ENCODE data around the gene ZFHX3. TPM values are rescaled to one million over a fixed set of nuclear protein-coding genes. Genes with fewer than 3 reads are reported as not detected.

ZFHX3 gene
- total and polyA plus RNA-seq, 9 of the 15 experiments (the other 6 are each of a cell fraction or from before 2014, with no cell fraction given) = 0.01 to 0.23 (median 0.06) TPM; not detected in 4

- H2AFZ ChIP-seq (ENCODE audit: low read depth, low read length) = no peak overlapping the region
- H3K79me2 ChIP-seq (ENCODE audit: control insufficient read depth, insufficient read depth, low read length) = no peaks in the 10 kb centered on the region
- FAIRE-seq (no peak), ATAC-seq (no peak), DNase-seq (ENCODE audit: extremely low read depth in 1 of 4, low spot score in 3 of 4) (no peak)
- 2% methylated on average over 9 of the region's 9 CpGs for WGBS (ENCODE audit: insufficient coverage, low coverage, missing lambda C conversion rate)
- no peaks in the 10 kb centered on the region for H3K9me3 ChIP-seq (replicated peaks; ENCODE audit: control insufficient read depth, insufficient read depth, low read depth, low read length)
- H3K9ac ChIP-seq (ENCODE audit: insufficient read depth in 1 of 2, low read depth in 2 of 2, low read length in 2 of 2) = no peak overlapping the region
- H3K9me1 ChIP-seq (ENCODE audit: control insufficient read depth, insufficient read depth, low read length) = no peaks in the 10 kb centered on the region
- no peaks in the 10 kb centered on the region for H3K36me3 ChIP-seq (ENCODE audit: control insufficient read depth, insufficient read depth, low read length)
- H3K4me3 ChIP-seq = no peak overlapping the region
- peaks cover 0 to 40% of the 10 kb centered on the region in 2 experiments; a peak in 3 of 5 replicates for H3K27me3 ChIP-seq (ENCODE audit: control insufficient read depth in 2 of 2, insufficient read depth in 2 of 2, low read length in 2 of 2)
- no peaks in the 10 kb centered on the region for H4K20me1 ChIP-seq (replicated peaks; ENCODE audit: control insufficient read depth, insufficient read depth, low read length)
- ChIA-PET CTCF (ENCODE audit: low intra/inter-chr PET ratio) (no interaction called here), POLR2A (interaction anchor here (0.7 kb wide), 1 partner anchor 11 kb away, joined by 3 read pairs; no protein-coding TSS in a partner anchor)
- H3K4me2 ChIP-seq (ENCODE audit: insufficient read depth, low read length) = no peak overlapping the region
- no peaks in the 10 kb centered on the region for H3K4me1 ChIP-seq (replicated peaks in 1 of 2; ENCODE audit: control insufficient read depth in 2 of 2, insufficient read depth in 2 of 2, low read length in 2 of 2)
- BruUV-seq (replicated peaks) = no TSS peak
- intact Hi-C loops (cut with micrococcal nuclease) (no loop called here), in situ Hi-C loops (cut with MboI) (no loop called here)
- no peak overlapping the region for H3K27ac ChIP-seq (ENCODE audit: extremely low read depth, low read depth, low read length)
- no peak for TF ChIP-seq MCM2 (IDR thresholded peaks at IDR 0.05; ENCODE audit: low read depth)
- TF ChIP-seq ZNF318 (IDR thresholded peaks at IDR 0.05; ENCODE audit: borderline replicate concordance in 1 of 2, low read depth in 1 of 2) = no peak
- no peak for TF ChIP-seq ZKSCAN8 (CRISPR knock-in tag; IDR thresholded peaks at IDR 0.05)
- TF ChIP-seq, protein P1, sequence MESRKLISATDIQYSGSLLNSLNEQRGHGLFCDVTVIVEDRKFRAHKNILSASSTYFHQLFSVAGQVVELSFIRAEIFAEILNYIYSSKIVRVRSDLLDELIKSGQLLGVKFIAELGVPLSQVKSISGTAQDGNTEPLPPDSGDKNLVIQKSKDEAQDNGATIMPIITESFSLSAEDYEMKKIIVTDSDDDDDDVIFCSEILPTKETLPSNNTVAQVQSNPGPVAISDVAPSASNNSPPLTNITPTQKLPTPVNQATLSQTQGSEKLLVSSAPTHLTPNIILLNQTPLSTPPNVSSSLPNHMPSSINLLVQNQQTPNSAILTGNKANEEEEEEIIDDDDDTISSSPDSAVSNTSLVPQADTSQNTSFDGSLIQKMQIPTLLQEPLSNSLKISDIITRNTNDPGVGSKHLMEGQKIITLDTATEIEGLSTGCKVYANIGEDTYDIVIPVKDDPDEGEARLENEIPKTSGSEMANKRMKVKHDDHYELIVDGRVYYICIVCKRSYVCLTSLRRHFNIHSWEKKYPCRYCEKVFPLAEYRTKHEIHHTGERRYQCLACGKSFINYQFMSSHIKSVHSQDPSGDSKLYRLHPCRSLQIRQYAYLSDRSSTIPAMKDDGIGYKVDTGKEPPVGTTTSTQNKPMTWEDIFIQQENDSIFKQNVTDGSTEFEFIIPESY (CRISPR knock-in tag; IDR thresholded peaks at IDR 0.05) = no peak
- TF ChIP-seq, protein P2, sequence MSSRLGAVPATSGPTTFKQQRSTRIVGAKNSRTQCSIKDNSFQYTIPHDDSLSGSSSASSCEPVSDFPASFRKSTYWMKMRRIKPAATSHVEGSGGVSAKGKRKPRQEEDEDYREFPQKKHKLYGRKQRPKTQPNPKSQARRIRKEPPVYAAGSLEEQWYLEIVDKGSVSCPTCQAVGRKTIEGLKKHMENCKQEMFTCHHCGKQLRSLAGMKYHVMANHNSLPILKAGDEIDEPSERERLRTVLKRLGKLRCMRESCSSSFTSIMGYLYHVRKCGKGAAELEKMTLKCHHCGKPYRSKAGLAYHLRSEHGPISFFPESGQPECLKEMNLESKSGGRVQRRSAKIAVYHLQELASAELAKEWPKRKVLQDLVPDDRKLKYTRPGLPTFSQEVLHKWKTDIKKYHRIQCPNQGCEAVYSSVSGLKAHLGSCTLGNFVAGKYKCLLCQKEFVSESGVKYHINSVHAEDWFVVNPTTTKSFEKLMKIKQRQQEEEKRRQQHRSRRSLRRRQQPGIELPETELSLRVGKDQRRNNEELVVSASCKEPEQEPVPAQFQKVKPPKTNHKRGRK (tag; IDR thresholded peaks at IDR 0.05) = no peak
- TF ChIP-seq ARHGAP35 (IDR thresholded peaks at IDR 0.05; ENCODE audit: partially characterized antibody) = no peak
- no peak for TF ChIP-seq CTBP1 (IDR thresholded peaks at IDR 0.05; ENCODE audit: borderline replicate concordance)
- TF ChIP-seq SRSF3 (IDR thresholded peaks at IDR 0.05; ENCODE audit: insufficient read depth, low read length) = no peak
- no peak for TF ChIP-seq WHSC1 (IDR thresholded peaks at IDR 0.05; ENCODE audit: low read length)
- no peak for TF ChIP-seq EP400 (IDR thresholded peaks at IDR 0.05)
- no peak for TF ChIP-seq ZNF197 (CRISPR knock-in tag; IDR thresholded peaks at IDR 0.05; ENCODE audit: low read depth)
These were observed 48.3 kb downstream of the ZFHX3 start for GRCh38 chr16:72999541-73000019.

All from K562 (cell line).